PFSK-1 (cell line): ENCODE results near the gene ERICH4.

Experiments used
- FOXP2 ChIP-seq: optimal IDR thresholded peaks from 2 replicates; pipeline ENCODE3; 2011; ENCODE audit warnings: borderline replicate concordance, control low read depth, inconsistent platforms; ENCODE audit not compliant: insufficient read depth; ENCODE audit errors: extremely low read length, extremely low read depth
- POLR2AphosphoS5 ChIP-seq: IDR thresholded peaks from 2 replicates; pipeline ENCODE4 v1.6.1; 2012; ENCODE audit warnings: low read depth, mild to moderate bottlenecking, control low read depth, low read length, moderate library complexity
- SIN3A ChIP-seq: IDR thresholded peaks from 2 replicates; pipeline ENCODE4 v1.6.1; 2012; ENCODE audit warnings: mild to moderate bottlenecking, low read length, moderate library complexity, borderline replicate concordance; ENCODE audit not compliant: insufficient read depth
- TAF1 ChIP-seq: IDR thresholded peaks from 2 replicates; pipeline ENCODE4 v1.6.1; 2012; ENCODE audit warnings: low read length, control low read depth, borderline replicate concordance; ENCODE audit not compliant: insufficient read depth
- TF ChIP-seq, protein P1 (sequence below), 2 experiments: IDR thresholded peaks; 2 replicates each; pipeline versions ENCODE4 v1.6.1 to v1.8.0; 2011 to 2012; ENCODE audit warnings: low read depth in 2 of 2, low read length in 2 of 2, control low read depth in 1 of 2, inconsistent platforms in 1 of 2, mild to moderate bottlenecking in 1 of 2, moderate library complexity in 1 of 2; ENCODE audit not compliant: insufficient read depth in 1 of 2

The ERICH4 gene

DNA sequence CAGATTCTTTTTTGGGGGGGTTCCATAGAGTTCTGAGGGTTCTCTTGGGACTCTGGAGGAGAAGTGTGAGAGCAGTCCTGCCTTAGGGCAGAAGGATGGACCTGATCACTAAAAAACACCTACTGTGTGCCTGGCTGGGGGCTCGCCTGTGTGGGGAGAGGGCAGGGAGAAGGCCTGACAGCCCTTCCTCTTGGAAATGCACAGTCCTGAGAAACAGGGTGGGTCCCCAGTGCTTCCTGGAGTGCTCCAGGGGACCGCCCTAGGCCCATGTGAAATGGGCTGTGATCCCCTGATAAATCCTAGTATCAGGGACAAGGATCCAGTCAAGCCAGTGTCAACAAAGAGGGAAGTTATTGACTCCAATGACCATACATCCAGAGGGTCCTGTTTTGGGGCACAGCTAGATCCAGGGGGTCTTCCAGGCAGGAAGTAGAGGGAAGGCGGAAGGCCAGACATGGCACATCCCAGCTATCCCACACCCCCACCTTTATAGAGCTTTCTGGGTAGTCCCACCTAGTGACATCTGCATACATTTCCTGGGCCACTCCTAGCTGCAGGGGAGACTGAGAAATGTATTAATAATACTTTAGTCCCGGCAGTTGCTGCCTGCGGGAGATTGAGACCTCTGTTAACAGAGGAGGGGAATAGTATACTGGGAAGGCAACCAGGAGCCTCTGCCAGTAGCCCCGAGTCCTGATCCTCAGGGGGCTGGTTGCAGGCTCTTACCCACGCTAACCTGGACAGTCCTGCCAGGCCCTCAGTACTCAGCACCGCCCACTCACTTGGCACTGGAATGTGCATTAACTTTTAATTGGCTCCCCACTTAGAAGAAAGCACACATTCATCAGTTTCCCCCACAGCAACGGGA, 31.6 kb upstream of the ERICH4 start:
- TF ChIP-seq POLR2AphosphoS5, result no peak
- TF ChIP-seq, protein P1, sequence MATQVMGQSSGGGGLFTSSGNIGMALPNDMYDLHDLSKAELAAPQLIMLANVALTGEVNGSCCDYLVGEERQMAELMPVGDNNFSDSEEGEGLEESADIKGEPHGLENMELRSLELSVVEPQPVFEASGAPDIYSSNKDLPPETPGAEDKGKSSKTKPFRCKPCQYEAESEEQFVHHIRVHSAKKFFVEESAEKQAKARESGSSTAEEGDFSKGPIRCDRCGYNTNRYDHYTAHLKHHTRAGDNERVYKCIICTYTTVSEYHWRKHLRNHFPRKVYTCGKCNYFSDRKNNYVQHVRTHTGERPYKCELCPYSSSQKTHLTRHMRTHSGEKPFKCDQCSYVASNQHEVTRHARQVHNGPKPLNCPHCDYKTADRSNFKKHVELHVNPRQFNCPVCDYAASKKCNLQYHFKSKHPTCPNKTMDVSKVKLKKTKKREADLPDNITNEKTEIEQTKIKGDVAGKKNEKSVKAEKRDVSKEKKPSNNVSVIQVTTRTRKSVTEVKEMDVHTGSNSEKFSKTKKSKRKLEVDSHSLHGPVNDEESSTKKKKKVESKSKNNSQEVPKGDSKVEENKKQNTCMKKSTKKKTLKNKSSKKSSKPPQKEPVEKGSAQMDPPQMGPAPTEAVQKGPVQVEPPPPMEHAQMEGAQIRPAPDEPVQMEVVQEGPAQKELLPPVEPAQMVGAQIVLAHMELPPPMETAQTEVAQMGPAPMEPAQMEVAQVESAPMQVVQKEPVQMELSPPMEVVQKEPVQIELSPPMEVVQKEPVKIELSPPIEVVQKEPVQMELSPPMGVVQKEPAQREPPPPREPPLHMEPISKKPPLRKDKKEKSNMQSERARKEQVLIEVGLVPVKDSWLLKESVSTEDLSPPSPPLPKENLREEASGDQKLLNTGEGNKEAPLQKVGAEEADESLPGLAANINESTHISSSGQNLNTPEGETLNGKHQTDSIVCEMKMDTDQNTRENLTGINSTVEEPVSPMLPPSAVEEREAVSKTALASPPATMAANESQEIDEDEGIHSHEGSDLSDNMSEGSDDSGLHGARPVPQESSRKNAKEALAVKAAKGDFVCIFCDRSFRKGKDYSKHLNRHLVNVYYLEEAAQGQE (IDR thresholded peaks at IDR 0.05; ENCODE audit: insufficient read depth in 1 of 2, low read depth in 2 of 2, low read length in 2 of 2), result no peak
- no peak for TF ChIP-seq SIN3A
- TF ChIP-seq FOXP2, result no peak
- TF ChIP-seq TAF1, result no peak

DNA sequence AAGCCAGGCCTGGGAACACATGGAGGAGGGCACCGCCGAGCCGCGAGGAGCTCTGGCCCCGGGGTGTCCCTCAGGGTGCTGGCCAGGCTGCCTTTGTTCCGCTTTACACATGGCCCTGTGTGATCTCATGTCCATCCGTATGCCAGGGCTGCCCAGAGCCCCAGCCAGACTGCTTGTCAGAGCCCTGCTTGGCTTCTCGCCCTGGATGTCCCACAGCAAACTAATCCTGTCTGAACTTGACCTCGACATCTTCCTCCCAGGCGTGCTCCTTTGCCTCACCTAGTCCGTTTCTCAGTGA, 31.0 kb upstream of the ERICH4 start:
- TF ChIP-seq TAF1 (no peak), FOXP2 (no peak), SIN3A (no peak), POLR2AphosphoS5 (no peak)
- TF ChIP-seq, protein P1 (IDR thresholded peaks at IDR 0.05; ENCODE audit: insufficient read depth in 1 of 2, low read depth in 2 of 2, low read length in 2 of 2), result no peak

DNA sequence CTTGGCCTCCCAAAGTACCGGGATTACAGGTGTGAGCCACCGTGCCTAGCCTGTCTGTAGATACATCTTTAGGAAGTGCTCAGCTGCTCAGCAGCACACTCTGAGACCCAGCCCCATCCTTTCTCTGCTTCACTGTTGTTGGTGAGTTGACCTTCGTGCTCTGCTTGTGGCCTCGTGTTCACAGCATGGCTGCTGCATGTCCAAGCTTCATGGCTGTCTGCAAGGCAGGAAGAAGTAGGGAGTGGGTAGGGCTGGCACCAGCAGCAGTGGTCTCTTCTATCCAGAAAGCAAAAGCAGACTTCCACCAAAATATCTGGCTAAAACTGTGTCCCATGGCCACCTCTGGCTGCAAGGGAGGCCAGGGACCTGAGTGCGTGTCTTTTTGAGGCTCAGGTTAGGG, 30.0 kb upstream of the ERICH4 start:
- TF ChIP-seq TAF1, result no peak
- TF ChIP-seq, protein P1 (IDR thresholded peaks at IDR 0.05; ENCODE audit: insufficient read depth in 1 of 2, low read depth in 2 of 2, low read length in 2 of 2), result no peak
- no peak for TF ChIP-seq SIN3A
- TF ChIP-seq POLR2AphosphoS5, result no peak
- TF ChIP-seq FOXP2, result no peak

DNA sequence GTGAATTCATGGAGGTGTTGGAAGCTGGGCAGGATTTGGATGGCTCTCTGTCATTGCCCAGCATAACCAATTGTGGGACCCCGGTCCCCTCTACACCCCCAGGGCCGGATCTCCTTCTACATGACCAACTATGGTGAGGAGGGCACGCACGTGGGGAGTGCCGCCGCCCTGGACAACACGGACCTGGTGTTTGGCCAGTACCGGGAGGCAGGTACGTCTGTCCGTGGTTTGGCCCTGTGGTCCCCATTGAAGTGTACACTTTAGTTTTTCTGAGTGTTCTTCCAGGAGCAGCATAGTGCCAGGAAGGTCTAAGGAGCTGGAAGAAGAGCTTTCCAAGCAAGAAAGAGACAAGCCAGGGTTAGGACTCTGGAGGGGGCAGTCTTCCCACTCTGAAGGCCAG, 29.0 kb upstream of the ERICH4 start:
- TF ChIP-seq TAF1, result no peak
- TF ChIP-seq, protein P1 (IDR thresholded peaks at IDR 0.05; ENCODE audit: insufficient read depth in 1 of 2, low read depth in 2 of 2, low read length in 2 of 2), result no peak
- no peak for TF ChIP-seq FOXP2
- no peak for TF ChIP-seq SIN3A
- no peak for TF ChIP-seq POLR2AphosphoS5
